Esophagus (tissue), 2 donors: Measurements from ENCODE around the gene IFITM5. TPM values are rescaled to one million over a fixed set of nuclear protein-coding genes. Genes with fewer than 3 reads are reported as not detected.

ENCODE experiments used
- H3K27ac ChIP-seq, 2 donors: one replicate each; pipeline ENCODE4 v1.5.1; 2013; ENCODE audit warnings: low read depth in 2 of 2, mild to moderate bottlenecking in 2 of 2, inconsistent platforms in 1 of 2, low read length in 1 of 2, moderate library complexity in 1 of 2
- H3K27me3 ChIP-seq, 2 donors: one replicate each; pipeline ENCODE4 v1.6.1; 2013; ENCODE audit warnings: low read length in 2 of 2, control low read depth in 1 of 2, mild to moderate bottlenecking in 1 of 2; ENCODE audit not compliant: insufficient read depth in 2 of 2, control insufficient read depth in 1 of 2
- H3K36me3 ChIP-seq, 2 donors: one replicate each; pipeline ENCODE4 v1.6.1; 2013; ENCODE audit warnings: low read length in 1 of 2; ENCODE audit not compliant: control insufficient read depth in 2 of 2, insufficient read depth in 2 of 2
- H3K4me1 ChIP-seq, 2 donors: one replicate each; pipeline ENCODE4 v1.6.1; 2013; ENCODE audit warnings: low read length in 1 of 2; ENCODE audit not compliant: control insufficient read depth in 2 of 2, insufficient read depth in 2 of 2
- H3K4me3 ChIP-seq, 2 donors: one replicate each; pipeline ENCODE4 v1.5.1; 2013; ENCODE audit warnings: low read length in 2 of 2, mild to moderate bottlenecking in 2 of 2, low read depth in 1 of 2, moderate library complexity in 1 of 2
- H3K9me3 ChIP-seq, 2 donors: one replicate each; pipeline ENCODE4 v1.6.1; 2013; ENCODE audit warnings: mild to moderate bottlenecking in 2 of 2, low read depth in 1 of 2, low read length in 1 of 2, moderate library complexity in 1 of 2; ENCODE audit not compliant: control insufficient read depth in 2 of 2, insufficient read depth in 1 of 2
- WGBS, 2 donors: extraction: QIAGEN DNeasy Blood & Tissue Kit; methylation state at CpG; one replicate each; pipeline ENCODE4 v1.1.7; 2013; 5-methylcytosine and 5-hydroxymethylcytosine counted together
- polyA plus RNA-seq, 2 donors: library from polyadenylated mRNA; stranded (reverse); fragments of 200-250 nt; gene quantifications; one replicate each; pipeline ENCODE4 v1.2.3, GENCODE V29; 2013
- donor health status: healthy with polysubstance abuse.
- donor health status: Bipolar disorder and iron deficiency.

The IFITM5 gene
- not detected for polyA plus RNA-seq

GRCh38 chr11:299081-299891 lies at the start of gene IFITM5:
TSS of gene IFITM5 (minus strand) at chr11:299526. CDS start at chr11:299490, 36 bp downstream.
- Histone ChIP-seq H3K36me3 (no peaks in the 10 kb centered on the region), H3K27me3 (no peaks in the 10 kb centered on the region), H3K9me3 (no peaks in the 10 kb centered on the region), H3K4me1 (peaks cover 2 to 5% of the 10 kb centered on the region in 2 donors), H3K4me3 (no peak within 1 kb of the TSS), H3K27ac (no peak within 1 kb of the TSS)
- WGBS, 2 donors, result 58 to 61% methylated on average over 34 to 40 of the region's 40 CpGs

DNA sequence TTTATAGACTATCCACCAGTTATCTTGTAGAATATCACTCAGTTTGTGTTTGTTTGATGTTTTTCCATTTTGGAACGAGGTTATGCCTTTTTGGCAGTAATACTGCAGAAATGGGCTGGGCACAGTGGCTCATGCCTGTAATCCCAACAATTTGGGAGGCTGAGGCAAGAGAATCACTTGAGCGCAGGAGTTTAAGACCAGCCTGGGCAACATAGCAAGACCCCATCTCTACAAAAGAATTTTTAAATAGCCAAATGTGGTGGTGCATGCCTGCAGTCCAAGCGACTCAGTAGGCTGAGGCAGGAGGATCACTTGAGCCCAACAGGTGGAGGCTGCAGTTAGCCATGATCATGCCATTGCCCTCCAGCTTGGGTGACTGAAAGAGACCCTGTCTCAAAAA lies 47.2 kb upstream of the IFITM5 start:
- no peaks in the 10 kb centered on the region for H3K27me3 ChIP-seq
- no peaks in the 10 kb centered on the region for H3K9me3 ChIP-seq
- H3K4me3 ChIP-seq, result no peak overlapping the region
- H3K4me1 ChIP-seq, result peaks cover 0 to 2% of the 10 kb centered on the region in 2 donors
- H3K36me3 ChIP-seq, result no peaks in the 10 kb centered on the region
- WGBS, 2 donors, result 75 to 79% methylated on average over 3 of the region's 3 CpGs
- H3K27ac ChIP-seq, result no peak overlapping the region

- Histone ChIP-seq H3K4me3 (no peak overlapping the region), H3K36me3 (no peaks in the 10 kb centered on the region), H3K9me3 (no peaks in the 10 kb centered on the region), H3K27me3 (no peaks in the 10 kb centered on the region), H3K27ac (no peak overlapping the region), H3K4me1 (no peaks in the 10 kb centered on the region)
- WGBS, 2 donors, result 91 to 95% methylated on average over 11 of the region's 11 CpGs
These were observed 45.7 kb upstream of the IFITM5 start for GRCh38 chr11:344836-345578.

- 55 to 59% methylated on average over 3 of the region's 3 CpGs for WGBS, 2 donors
- Histone ChIP-seq H3K36me3 (no peaks in the 10 kb centered on the region), H3K4me3 (no peak overlapping the region), H3K9me3 (no peaks in the 10 kb centered on the region), H3K27me3 (no peaks in the 10 kb centered on the region), H3K4me1 (no peaks in the 10 kb centered on the region), H3K27ac (peak overlapping the region in 1 of 2 donors; percentile 26)
These were observed 43.0 kb upstream of the IFITM5 start for GRCh38 chr11:342328-342727.

DNA sequence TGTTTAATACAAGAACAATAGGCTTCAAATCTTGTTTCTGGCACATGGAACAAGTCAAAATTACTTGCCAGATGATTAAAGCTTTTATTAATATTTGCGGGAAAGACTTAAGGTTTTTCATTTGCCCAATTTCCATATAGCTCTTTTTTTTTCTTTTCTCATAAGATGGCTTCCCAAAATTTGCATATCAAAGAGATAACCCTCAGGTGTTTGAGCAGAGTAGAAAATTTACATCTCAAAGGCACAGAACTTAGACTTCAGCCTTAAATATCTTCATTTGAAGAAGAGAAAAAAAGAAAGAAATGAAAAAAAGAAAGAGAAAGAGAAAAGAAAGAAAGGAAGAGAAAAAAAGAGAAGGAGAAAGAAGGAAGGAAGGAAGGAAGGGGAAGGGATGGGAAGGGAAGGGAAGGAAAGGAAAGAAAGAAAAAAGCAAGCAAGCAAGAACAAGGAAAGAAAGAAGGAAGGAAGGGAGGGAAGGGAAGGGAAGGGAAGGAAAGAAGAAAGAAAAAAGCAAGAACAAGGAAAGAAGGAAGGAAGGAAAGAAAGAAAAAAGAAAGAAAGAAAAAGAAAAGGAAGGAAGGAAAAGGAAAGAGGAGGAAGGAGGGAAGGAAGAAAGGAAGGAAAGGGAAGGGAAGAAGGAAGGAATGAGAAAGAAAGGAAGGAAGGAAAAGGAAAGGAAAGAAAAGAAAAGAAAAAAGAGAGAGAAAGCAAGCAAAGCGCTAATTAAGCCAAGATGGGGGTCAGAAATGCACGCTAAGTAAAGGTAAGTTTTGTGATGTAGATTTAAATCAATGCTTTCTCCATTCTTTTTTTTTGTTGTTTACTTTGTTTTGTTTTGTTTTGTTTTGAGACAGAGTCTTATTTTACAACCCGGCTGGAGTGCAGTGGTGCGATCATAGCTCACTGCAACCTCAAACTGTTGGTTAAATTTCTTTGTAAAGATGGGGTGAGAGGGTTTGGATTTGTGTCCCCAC lies 41.5 kb upstream of the IFITM5 start:
- Histone ChIP-seq H3K36me3 (no peaks in the 10 kb centered on the region), H3K27ac (no peak overlapping the region), H3K4me3 (no peak overlapping the region), H3K9me3 (no peaks in the 10 kb centered on the region), H3K4me1 (peaks cover 0 to 1% of the 10 kb centered on the region in 2 donors), H3K27me3 (no peaks in the 10 kb centered on the region)
- WGBS, 2 donors, result 61 to 85% methylated on average over 5 of the region's 5 CpGs

DNA sequence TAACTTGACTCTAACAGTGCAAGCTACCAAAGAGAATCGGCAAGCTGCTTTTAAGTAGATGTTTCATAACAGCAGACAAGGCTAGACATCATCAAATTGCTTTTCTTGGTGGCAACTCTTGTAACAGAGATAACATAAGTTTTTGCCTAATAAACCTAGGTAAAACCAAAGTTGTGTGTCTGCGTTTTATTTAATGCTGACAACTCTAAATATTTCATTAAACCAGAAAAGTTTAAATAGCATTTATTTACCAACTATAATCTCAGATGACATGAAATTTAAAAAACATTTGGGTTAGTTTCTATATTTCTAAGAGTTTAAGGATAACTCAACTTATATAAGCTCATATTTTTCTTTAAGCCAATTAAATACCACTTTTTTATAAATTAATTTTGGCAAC lies 40.6 kb upstream of the IFITM5 start:
- peaks cover 0 to 3% of the 10 kb centered on the region in 2 donors for H3K4me1 ChIP-seq
- WGBS, 2 donors, result 91 to 96% methylated on average over 2 of the region's 2 CpGs
- no peak overlapping the region for H3K4me3 ChIP-seq
- H3K27me3 ChIP-seq, result no peaks in the 10 kb centered on the region
- H3K27ac ChIP-seq, result no peak overlapping the region
- no peaks in the 10 kb centered on the region for H3K9me3 ChIP-seq
- H3K36me3 ChIP-seq, result no peaks in the 10 kb centered on the region

DNA sequence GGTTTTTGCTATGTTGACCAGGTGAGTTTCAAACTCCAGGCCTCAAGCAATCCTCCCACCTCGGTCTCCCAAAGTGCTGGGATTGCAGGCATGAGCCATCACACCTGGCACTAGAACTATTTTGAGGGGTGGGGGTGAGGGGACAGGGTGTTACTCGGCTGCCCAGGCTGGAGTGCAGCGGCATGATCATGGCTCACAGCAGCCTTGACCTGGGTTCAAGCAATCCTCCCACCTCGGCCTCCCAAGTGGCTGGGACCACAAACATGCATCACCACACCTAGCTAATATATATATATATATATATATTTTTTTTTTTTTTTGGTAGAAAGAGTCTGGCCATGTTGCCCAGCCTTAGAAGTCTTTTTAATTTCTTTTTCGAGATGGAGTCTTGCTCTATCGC lies 38.4 kb upstream of the IFITM5 start:
- WGBS, 2 donors, result 92 to 94% methylated on average over 6 of the region's 6 CpGs
- H3K4me1 ChIP-seq, result peaks cover under 1 to 3% of the 10 kb centered on the region in 2 donors
- H3K27ac ChIP-seq, result no peak overlapping the region
- H3K27me3 ChIP-seq, result no peaks in the 10 kb centered on the region
- no peaks in the 10 kb centered on the region for H3K36me3 ChIP-seq
- H3K9me3 ChIP-seq, result peaks cover 1 to 3% of the 10 kb centered on the region in 2 donors
- H3K4me3 ChIP-seq, result no peak overlapping the region

- Histone ChIP-seq H3K4me3 (no peak overlapping the region), H3K36me3 (no peaks in the 10 kb centered on the region), H3K27me3 (no peaks in the 10 kb centered on the region), H3K9me3 (peaks cover 1 to 3% of the 10 kb centered on the region in 2 donors), H3K4me1 (peaks cover 3% of the 10 kb centered on the region in 2 donors), H3K27ac (peak overlapping the region in 1 of 2 donors; percentile 57)
- WGBS, 2 donors, result 77 to 82% methylated on average over 4 of the region's 4 CpGs
These were observed 37.4 kb upstream of the IFITM5 start for GRCh38 chr11:336659-337198.
